ES-I3 (cell line): ENCODE data around the gene FCRL6.

ENCODE experiments used
- H3K36me3 ChIP-seq: 2 replicates; pipeline ENCODE4 v1.6.1; 2013; ENCODE audit warnings: mild to moderate bottlenecking, low read length, control low read depth, moderate library complexity; ENCODE audit not compliant: insufficient read depth
- H3K4me1 ChIP-seq: 2 replicates; pipeline ENCODE4 v1.6.1; 2013; ENCODE audit warnings: mild to moderate bottlenecking, control low read depth, low read length; ENCODE audit not compliant: insufficient read depth
- H3K9ac ChIP-seq: 2 replicates; pipeline ENCODE4 v1.6.1; 2013; ENCODE audit warnings: low read depth, mild to moderate bottlenecking, low read length, moderate library complexity
- H3K9me3 ChIP-seq: 2 replicates; pipeline ENCODE4 v1.6.1; 2013; ENCODE audit warnings: mild to moderate bottlenecking, low read length, moderate library complexity; ENCODE audit not compliant: control insufficient read depth, insufficient read depth

FCRL6 gene

GRCh38 chr1:159821171-159821867, 19.2 kb downstream of the FCRL6 start:
- no peaks in the 10 kb centered on the region for H3K36me3 ChIP-seq
- no peaks in the 10 kb centered on the region for H3K9me3 ChIP-seq
- H3K4me1 ChIP-seq: peaks cover 5% of the 10 kb centered on the region; the same call in 1 of the 2 replicates
- no peak overlapping the region for H3K9ac ChIP-seq

GRCh38 chr1:159823406-159823805, 21.2 kb downstream of the FCRL6 start:
- Histone ChIP-seq H3K36me3 (no peaks in the 10 kb centered on the region), H3K9ac (no peak overlapping the region), H3K9me3 (no peaks in the 10 kb centered on the region), H3K4me1 (peaks cover 5% of the 10 kb centered on the region; the same call in 1 of the 2 replicates)

GRCh38 chr1:159825564-159825963, 23.4 kb downstream of the FCRL6 start:
- H3K9me3 ChIP-seq: no peaks in the 10 kb centered on the region
- H3K36me3 ChIP-seq: no peaks in the 10 kb centered on the region
- peaks cover 9% of the 10 kb centered on the region; the same call in 1 of the 2 replicates for H3K4me1 ChIP-seq
- no peak overlapping the region for H3K9ac ChIP-seq

GRCh38 chr1:159826441-159827101, 24.4 kb downstream of the FCRL6 start, which contains the start of gene SLAMF8:
SLAMF8 (plus strand) TSS chr1:159826873; CDS start chr1:159826899, 26 bp downstream.
- H3K4me1 ChIP-seq: peaks cover 9% of the 10 kb centered on the region; the same call in 1 of the 2 replicates
- H3K9me3 ChIP-seq: no peaks in the 10 kb centered on the region
- no peak within 1 kb of the TSS for H3K9ac ChIP-seq

GRCh38 chr1:159827102-159827490, 24.9 kb downstream of the FCRL6 start:
- H3K9ac ChIP-seq: no peak overlapping the region
- no peaks in the 10 kb centered on the region for H3K36me3 ChIP-seq
- no peaks in the 10 kb centered on the region for H3K9me3 ChIP-seq
- peaks cover 9% of the 10 kb centered on the region; the same call in 1 of the 2 replicates for H3K4me1 ChIP-seq

More at GRCh38 chr1:159826441-159827101, 24.4 kb downstream of the FCRL6 start, which contains the start of gene SLAMF8:
- no peaks in the 10 kb centered on the region for H3K36me3 ChIP-seq

- Histone ChIP-seq H3K36me3 (no peaks in the 10 kb centered on the region), H3K9ac (no peak overlapping the region), H3K9me3 (no peaks in the 10 kb centered on the region), H3K4me1 (peaks cover 12% of the 10 kb centered on the region; the same call in 1 of the 2 replicates)
Measured at GRCh38 chr1:159827549-159827948, 25.4 kb downstream of the FCRL6 start.

- Histone ChIP-seq H3K9me3 (no peaks in the 10 kb centered on the region), H3K36me3 (no peaks in the 10 kb centered on the region), H3K9ac (no peak overlapping the region), H3K4me1 (peaks cover 12% of the 10 kb centered on the region; the same call in 1 of the 2 replicates)
Measured at GRCh38 chr1:159828176-159828575, 26.0 kb downstream of the FCRL6 start.

- Histone ChIP-seq H3K4me1 (peaks cover 7% of the 10 kb centered on the region; the same call in 1 of the 2 replicates), H3K9ac (no peak overlapping the region), H3K36me3 (no peaks in the 10 kb centered on the region), H3K9me3 (no peaks in the 10 kb centered on the region)
Measured at GRCh38 chr1:159828581-159829272, 26.6 kb downstream of the FCRL6 start.

- H3K9me3 ChIP-seq: no peaks in the 10 kb centered on the region
- H3K4me1 ChIP-seq: peaks cover 7% of the 10 kb centered on the region; the same call in 1 of the 2 replicates
- H3K36me3 ChIP-seq: no peaks in the 10 kb centered on the region
- no peak overlapping the region for H3K9ac ChIP-seq
Measured at GRCh38 chr1:159829273-159829634, 27.1 kb downstream of the FCRL6 start.

GRCh38 chr1:159829822-159830465, 27.8 kb downstream of the FCRL6 start:
- peaks cover 7% of the 10 kb centered on the region; the same call in 1 of the 2 replicates for H3K4me1 ChIP-seq
- H3K9me3 ChIP-seq: no peaks in the 10 kb centered on the region
- H3K9ac ChIP-seq: no peak overlapping the region
- H3K36me3 ChIP-seq: no peaks in the 10 kb centered on the region

GRCh38 chr1:159830722-159831121, 28.6 kb downstream of the FCRL6 start:
- Histone ChIP-seq H3K9ac (no peak overlapping the region), H3K4me1 (peaks cover 7% of the 10 kb centered on the region; the same call in 1 of the 2 replicates), H3K36me3 (no peaks in the 10 kb centered on the region), H3K9me3 (no peaks in the 10 kb centered on the region)

GRCh38 chr1:159831412-159832141, 29.4 kb downstream of the FCRL6 start:
- no peaks in the 10 kb centered on the region for H3K36me3 ChIP-seq
- H3K9me3 ChIP-seq: no peaks in the 10 kb centered on the region
- peaks cover 7% of the 10 kb centered on the region; the same call in 1 of the 2 replicates for H3K4me1 ChIP-seq
- no peak overlapping the region for H3K9ac ChIP-seq

- Histone ChIP-seq H3K4me1 (peaks cover 7% of the 10 kb centered on the region; the same call in 1 of the 2 replicates), H3K36me3 (no peaks in the 10 kb centered on the region)
Measured at GRCh38 chr1:159832309-159832708, 30.1 kb downstream of the FCRL6 start.

More at GRCh38 chr1:159832309-159832708, 30.1 kb downstream of the FCRL6 start:
- H3K9ac ChIP-seq: no peak overlapping the region
- H3K9me3 ChIP-seq: no peaks in the 10 kb centered on the region
